Esophagus squamous epithelium (tissue), 5 donors: ENCODE measurements around the gene PSENEN. TPM values are rescaled to one million over a fixed set of nuclear protein-coding genes. Genes with fewer than 3 reads are reported as not detected.

ENCODE experiments used
- DNase-seq: peaks from one replicate; lab custom pipeline; 2025; lab: John Stamatoyannopoulos, UW
- H3K27ac ChIP-seq, 4 donors: fragments of 200-600 bp; sonication (generic); one replicate each; pipeline ENCODE4 v1.5.1; 2016 to 2019; ENCODE audit warnings: mild to moderate bottlenecking in 1 of 4
- H3K27me3 ChIP-seq, 4 donors: fragments of 200-600 bp; sonication (generic); 1 replicate in 3 of 4; 2 replicates in 1 of 4; pipeline versions ENCODE4 v1.5.1 to v1.6.0; 2017 to 2021; ENCODE audit warnings: antibody characterized with exemption in 1 of 4
- H3K36me3 ChIP-seq, 3 donors: fragments of 200-600 bp; sonication (generic); one replicate each; pipeline ENCODE4 v1.5.1; 2016 to 2019
- H3K4me1 ChIP-seq, 3 donors: fragments of 200-600 bp; sonication (generic); one replicate each; pipeline ENCODE4 v1.5.1; 2017 to 2019
- H3K4me3 ChIP-seq, 4 donors: fragments of 200-600 bp; sonication (generic); 1 replicate in 3 of 4; 2 replicates in 1 of 4; pipeline ENCODE4 v1.5.1; 2016 to 2019; ENCODE audit warnings: mild to moderate bottlenecking in 2 of 4, moderate library complexity in 1 of 4
- H3K9me3 ChIP-seq, 3 donors: fragments of 200-600 bp; sonication (generic); one replicate each; pipeline ENCODE4 v1.5.1; 2016 to 2019
- POLR2A ChIP-seq, 4 donors: fragments of 450-650 bp; IDR thresholded peaks; one replicate each; pipeline ENCODE4 v1.6.1; 2017; ENCODE audit warnings: antibody characterized with exemption in 4 of 4, mild to moderate bottlenecking in 4 of 4, moderate library complexity in 3 of 4
- WGBS, 2 donors: methylation state at CpG; one replicate each; pipeline ENCODE4 v1.1.5; 2018; 5-methylcytosine and 5-hydroxymethylcytosine counted together
- intact Hi-C: fragments of 100-400 bp; cut with DNase I; formaldehyde crosslinking; loops from one replicate; pipeline ENCODE4 v1.15.0; 2022
- total RNA-seq, 4 donors: library from RNA; depleted of rRNA; stranded (reverse); fragments of >200 nt; gene quantifications; one replicate each; pipeline ENCODE4 v1.1.0, GENCODE V29; 2016
- TF ChIP-seq, protein P1 (sequence below), 6 experiments: fragments of 450-650 bp in 4 of 6; fragments of 200-600 bp in 2 of 6; sonication (generic) in 2 of 6; IDR thresholded peaks; one replicate each; pipeline ENCODE4 v1.5.1; 2016 to 2019; ENCODE audit warnings: antibody characterized with exemption in 6 of 6, mild to moderate bottlenecking in 4 of 6, moderate library complexity in 4 of 6
- donor health status: DM: yes; HTN: yes; CAD: no.

The PSENEN gene
- total RNA-seq, 4 donors from 2014 or later: 23.3 to 33.9 (median 32.3) TPM

DNA sequence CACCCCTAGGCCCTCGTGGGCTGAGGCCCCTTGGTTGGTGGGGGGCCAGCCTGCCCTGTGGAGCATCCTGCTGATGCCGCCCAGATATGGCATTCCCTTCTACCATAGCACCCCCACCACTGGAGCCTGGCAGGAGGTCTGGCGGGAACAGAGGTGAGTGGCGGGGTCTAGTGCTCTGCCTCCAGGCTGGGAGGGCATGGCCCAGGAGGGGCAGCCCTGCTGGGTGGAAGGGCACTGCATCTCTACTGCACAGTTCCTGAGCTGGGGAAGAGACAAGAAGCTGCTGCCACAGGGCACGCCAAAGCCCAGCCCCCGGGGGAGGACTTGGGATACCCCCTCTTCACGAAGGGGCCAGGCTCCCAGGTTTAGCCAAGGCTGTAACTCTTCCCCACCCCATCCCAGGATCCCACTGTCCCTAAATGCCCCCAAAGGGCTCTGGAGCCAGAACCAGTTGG, 30.1 kb upstream of the PSENEN start:
- Histone ChIP-seq H3K9me3 (no peaks in the 10 kb centered on the region), H3K4me3 (peak overlapping the region in 1 of 4 donors; percentile 98), H3K27me3 (no peaks in the 10 kb centered on the region), H3K27ac (peak overlapping the region; percentile 86 to 98 (median 94)), H3K36me3 (peaks cover 0 to 11% (median 0%) of the 10 kb centered on the region in 3 donors), H3K4me1 (peaks cover 24 to 49% (median 25%) of the 10 kb centered on the region in 3 donors)
- intact Hi-C loops: loop anchor here (10.0 kb wide), 1 partner anchor 171 kb away; the partner anchor contains the start of gene TMEM147
- no peak for DNase-seq
- no peak for TF ChIP-seq POLR2A (IDR thresholded peaks at IDR 0.05)
- TF ChIP-seq, protein P1, sequence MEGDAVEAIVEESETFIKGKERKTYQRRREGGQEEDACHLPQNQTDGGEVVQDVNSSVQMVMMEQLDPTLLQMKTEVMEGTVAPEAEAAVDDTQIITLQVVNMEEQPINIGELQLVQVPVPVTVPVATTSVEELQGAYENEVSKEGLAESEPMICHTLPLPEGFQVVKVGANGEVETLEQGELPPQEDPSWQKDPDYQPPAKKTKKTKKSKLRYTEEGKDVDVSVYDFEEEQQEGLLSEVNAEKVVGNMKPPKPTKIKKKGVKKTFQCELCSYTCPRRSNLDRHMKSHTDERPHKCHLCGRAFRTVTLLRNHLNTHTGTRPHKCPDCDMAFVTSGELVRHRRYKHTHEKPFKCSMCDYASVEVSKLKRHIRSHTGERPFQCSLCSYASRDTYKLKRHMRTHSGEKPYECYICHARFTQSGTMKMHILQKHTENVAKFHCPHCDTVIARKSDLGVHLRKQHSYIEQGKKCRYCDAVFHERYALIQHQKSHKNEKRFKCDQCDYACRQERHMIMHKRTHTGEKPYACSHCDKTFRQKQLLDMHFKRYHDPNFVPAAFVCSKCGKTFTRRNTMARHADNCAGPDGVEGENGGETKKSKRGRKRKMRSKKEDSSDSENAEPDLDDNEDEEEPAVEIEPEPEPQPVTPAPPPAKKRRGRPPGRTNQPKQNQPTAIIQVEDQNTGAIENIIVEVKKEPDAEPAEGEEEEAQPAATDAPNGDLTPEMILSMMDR (IDR thresholded peaks at IDR 0.05): no peak
- 80 to 86% methylated on average over 1 of the region's 7 CpGs for WGBS, 2 donors

DNA sequence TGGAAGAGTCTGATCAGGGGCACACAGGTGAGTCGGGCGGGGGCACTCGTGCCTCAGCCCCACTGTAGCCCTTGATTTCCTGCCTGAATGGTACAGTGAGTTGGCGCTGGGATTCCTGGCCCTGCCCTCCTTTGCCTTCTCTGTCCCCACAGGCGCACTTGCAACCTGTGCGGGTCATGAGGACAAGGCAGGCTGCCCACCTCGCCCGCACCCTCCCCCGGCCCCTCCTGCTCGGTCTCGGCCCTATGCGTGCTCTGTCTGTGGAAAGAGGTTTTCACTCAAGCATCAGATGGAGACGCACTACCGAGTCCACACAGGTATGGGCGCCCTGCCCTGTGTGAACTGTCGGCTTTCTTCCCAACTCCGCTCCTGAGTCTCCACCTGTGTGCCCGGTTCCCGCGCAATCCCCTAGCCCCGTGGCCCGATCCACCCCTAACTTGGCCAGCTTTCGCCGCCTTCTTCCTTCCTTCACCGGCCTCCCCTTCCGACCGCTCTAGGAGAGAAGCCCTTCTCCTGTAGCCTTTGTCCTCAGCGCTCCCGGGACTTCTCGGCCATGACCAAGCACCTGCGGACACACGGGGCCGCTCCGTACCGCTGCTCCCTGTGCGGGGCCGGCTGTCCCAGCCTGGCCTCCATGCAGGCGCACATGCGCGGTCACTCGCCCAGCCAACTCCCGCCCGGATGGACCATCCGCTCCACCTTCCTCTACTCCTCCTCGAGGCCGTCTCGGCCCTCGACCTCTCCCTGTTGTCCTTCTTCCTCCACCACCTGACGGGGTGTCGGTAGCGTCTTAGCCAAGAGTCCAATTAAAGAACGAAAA, 29.3 kb upstream of the PSENEN start:
- Histone ChIP-seq H3K36me3 (peaks cover 0 to 19% (median 7%) of the 10 kb centered on the region in 3 donors), H3K9me3 (no peaks in the 10 kb centered on the region), H3K27ac (peak overlapping the region; percentile 86 to 98 (median 94)), H3K27me3 (no peaks in the 10 kb centered on the region), H3K4me3 (peak overlapping the region; percentile 75 to 98 (median 94)), H3K4me1 (peaks cover 24 to 46% (median 25%) of the 10 kb centered on the region in 3 donors)
- no peak for TF ChIP-seq POLR2A (IDR thresholded peaks at IDR 0.05)
- TF ChIP-seq, protein P1 (IDR thresholded peaks at IDR 0.05): no peak
- WGBS, 2 donors: 1 to 4% methylated on average over 21 to 34 of the region's 52 CpGs
- intact Hi-C loops: loop anchor here (2.0 to 10.0 kb wide), 2 partner anchors 21 to 171 kb away; partner anchors contain the start of gene TMEM147
- DNase-seq: no peak

DNA sequence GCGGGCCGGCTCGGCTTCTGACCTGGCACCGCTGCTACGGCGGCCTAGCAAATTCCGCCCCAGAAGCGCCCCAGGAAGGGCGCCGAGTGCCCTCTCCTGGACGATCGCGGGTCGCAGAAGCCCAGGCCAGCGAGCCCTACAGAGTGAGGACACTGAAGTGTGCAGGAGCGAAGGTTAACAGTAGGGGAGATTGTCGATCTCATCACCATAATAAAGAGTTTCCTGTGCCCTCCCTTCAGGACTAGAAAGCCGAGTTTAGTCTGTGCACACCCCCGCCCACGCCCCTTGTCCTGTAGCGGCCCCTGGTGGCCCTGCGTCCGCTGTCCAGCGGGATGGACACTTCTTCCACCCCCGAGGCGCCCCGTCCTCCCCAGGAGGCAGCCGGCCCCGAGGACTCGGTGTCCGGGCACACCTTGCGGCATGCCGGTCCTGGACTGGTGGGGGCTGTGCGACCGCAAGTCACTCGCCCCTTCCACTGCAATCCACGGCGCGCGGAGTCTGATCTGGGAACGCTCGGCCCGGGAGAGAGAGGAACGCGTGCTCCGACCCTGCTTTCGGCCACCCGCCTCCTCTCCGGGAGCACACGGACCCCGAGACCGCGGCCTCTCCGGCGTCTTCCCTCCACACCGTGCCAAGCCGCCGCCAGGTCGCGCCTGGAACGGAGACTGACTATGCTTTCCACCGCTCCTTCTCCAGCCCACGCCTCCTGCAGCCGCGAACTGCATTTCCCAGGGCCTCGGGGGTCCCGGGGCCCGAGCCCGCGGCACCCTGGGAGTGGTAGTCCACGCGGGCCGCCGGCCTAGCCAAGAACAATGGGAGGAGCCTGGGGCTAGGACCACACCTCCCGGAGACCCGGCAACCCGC, 28.4 kb upstream of the PSENEN start:
- H3K4me3 ChIP-seq: peak overlapping the region; percentile 75 to 98 (median 94)
- H3K27me3 ChIP-seq: no peaks in the 10 kb centered on the region
- H3K27ac ChIP-seq: peak overlapping the region; percentile 86 to 98 (median 94)
- peaks cover 6 to 27% (median 12%) of the 10 kb centered on the region in 3 donors for H3K36me3 ChIP-seq
- no peaks in the 10 kb centered on the region for H3K9me3 ChIP-seq
- peak; percentile 82 for DNase-seq
- H3K4me1 ChIP-seq: peaks cover 24 to 41% (median 25%) of the 10 kb centered on the region in 3 donors
- TF ChIP-seq POLR2A (IDR thresholded peaks at IDR 0.05): peak in 1 of 4 donors; percentile 41
- TF ChIP-seq, protein P1 (IDR thresholded peaks at IDR 0.05): peak; percentile 88 to 96 (median 92)
- 0% methylated on average over 25 of the region's 77 CpGs; no CpG with 5 or more reads in 1 of the 2 donors for WGBS, 2 donors
- intact Hi-C loops: loop anchor here (2.0 to 10.0 kb wide), 2 partner anchors 22 to 172 kb away; partner anchors contain the start of gene TMEM147

DNA sequence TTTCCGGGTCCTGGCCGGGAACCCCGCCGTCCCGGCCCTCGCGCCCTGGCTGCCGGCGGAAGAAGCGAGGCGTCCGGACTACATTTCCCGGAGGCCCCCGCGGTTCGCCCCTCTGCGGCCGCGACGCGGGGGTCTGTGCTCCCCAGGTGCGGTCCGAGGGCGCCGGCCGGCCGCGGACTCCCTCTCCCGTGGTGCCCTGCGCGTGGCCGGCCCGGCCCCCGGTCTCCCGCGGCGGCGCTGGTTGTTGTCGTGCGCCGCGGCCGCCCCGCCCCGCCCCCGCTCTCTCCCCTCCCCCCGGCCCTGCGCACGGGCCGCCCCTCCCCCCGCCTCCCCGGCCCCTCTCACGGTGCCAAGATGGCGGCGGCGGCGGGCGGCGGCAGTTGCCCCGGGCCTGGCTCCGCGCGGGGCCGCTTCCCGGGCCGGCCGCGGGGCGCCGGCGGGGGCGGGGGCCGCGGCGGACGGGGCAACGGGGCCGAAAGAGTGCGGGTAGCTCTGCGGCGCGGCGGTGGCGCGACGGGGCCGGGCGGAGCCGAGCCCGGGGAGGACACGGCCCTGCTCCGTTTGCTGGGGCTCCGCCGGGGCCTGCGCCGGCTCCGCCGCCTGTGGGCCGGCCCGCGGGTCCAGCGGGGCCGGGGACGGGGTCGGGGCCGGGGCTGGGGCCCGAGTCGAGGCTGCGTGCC, 27.6 kb upstream of the PSENEN start, which contains the start of gene KMT2B:
KMT2B (plus strand) TSS at position 339 of the 680 bp plus-strand sequence; CDS start at position 355, 16 bp downstream.
- DNase-seq: no peak
- Histone ChIP-seq H3K9me3 (no peaks in the 10 kb centered on the region), H3K4me3 (peak within 1 kb of the TSS; percentile 75 to 98 (median 94)), H3K27me3 (no peaks in the 10 kb centered on the region), H3K27ac (peak within 1 kb of the TSS; percentile 89 to 98 (median 94)), H3K36me3 (peaks cover 13 to 35% (median 18%) of the 10 kb centered on the region in 3 donors), H3K4me1 (peaks cover 24 to 41% (median 25%) of the 10 kb centered on the region in 3 donors)
- intact Hi-C loops: loop anchor here (2.0 to 10.0 kb wide), 2 partner anchors 23 to 173 kb away; partner anchors contain the start of gene TMEM147
- TF ChIP-seq POLR2A (IDR thresholded peaks at IDR 0.05): no peak
- TF ChIP-seq, protein P1 (IDR thresholded peaks at IDR 0.05): peak in 1 of 6 experiments; percentile 12
- no CpG with 5 or more reads among the region's 109 CpGs for WGBS, 2 donors
